ENCODE results near the gene NUDT16L1. TPM values are rescaled to one million over a fixed set of nuclear protein-coding genes. Genes with fewer than 3 reads are reported as not detected.
A peak's percentile ranks its signal among the peaks of the same experiment; 100 is the strongest.

NUDT16L1 gene
- total RNA-seq, 6 donors from 2014 or later: 14.9 to 66.0 (median 34.1) TPM

- H3K36me3 ChIP-seq: peaks cover 11 to 85% (median 71%) of the 10 kb centered on the region in 4 donors
- H3K27me3 ChIP-seq: no peaks in the 10 kb centered on the region
- ATAC-seq (ENCODE audit: low FRiP score in 2 of 2): no peak
- peak in 1 of 2 donors; percentile 56 for DNase-seq
- no peak overlapping the region for H3K4me3 ChIP-seq
- peaks cover 3 to 14% (median 8%) of the 10 kb centered on the region in 4 donors for H3K4me1 ChIP-seq
- H3K9me3 ChIP-seq: no peaks in the 10 kb centered on the region
- TF ChIP-seq CTCF (IDR thresholded peaks at IDR 0.05): no peak
- no peak for TF ChIP-seq EP300 (IDR thresholded peaks at IDR 0.05)
- TF ChIP-seq POLR2A (IDR thresholded peaks at IDR 0.05): no peak
- TF ChIP-seq POLR2AphosphoS5 (IDR thresholded peaks at IDR 0.05): no peak
- WGBS, 2 donors: 90 to 93% methylated on average over 14 of the region's 27 CpGs
- H3K27ac ChIP-seq: no peak overlapping the region
Observed at GRCh38 chr16:4686497-4687210, 6.7 kb upstream of the NUDT16L1 start.

DNA sequence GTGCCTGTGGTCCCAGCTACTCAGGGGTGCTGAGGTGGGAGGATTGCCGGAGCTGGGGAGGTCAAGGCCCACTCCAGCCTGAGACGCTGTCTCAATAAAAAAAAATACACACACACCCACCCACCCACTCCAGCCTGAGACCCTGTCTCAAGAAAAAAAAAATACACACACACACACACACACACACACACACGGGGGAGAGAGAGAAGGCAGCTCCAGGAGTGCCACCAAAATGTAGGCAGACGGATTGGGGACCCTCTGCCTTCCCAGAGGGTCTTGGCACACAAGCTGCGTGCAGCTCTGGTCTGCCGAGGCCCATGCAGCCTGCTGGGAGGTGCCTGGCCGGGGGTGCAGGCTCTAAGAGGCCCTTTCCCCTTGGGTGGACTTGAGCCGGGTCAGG is 5.9 kb upstream of the NUDT16L1 start:
- DNase-seq (no peak), ATAC-seq (ENCODE audit: low FRiP score in 2 of 2) (no peak)
- 88 to 92% methylated on average over 8 of the region's 8 CpGs for WGBS, 2 donors
- Histone ChIP-seq H3K36me3 (peaks cover 11 to 78% (median 64%) of the 10 kb centered on the region in 4 donors), H3K4me1 (peaks cover 4 to 15% (median 11%) of the 10 kb centered on the region in 4 donors), H3K9me3 (no peaks in the 10 kb centered on the region), H3K27ac (no peak overlapping the region), H3K27me3 (no peaks in the 10 kb centered on the region), H3K4me3 (no peak overlapping the region)
- TF ChIP-seq POLR2A (IDR thresholded peaks at IDR 0.05) (no peak), EP300 (IDR thresholded peaks at IDR 0.05) (no peak), POLR2AphosphoS5 (IDR thresholded peaks at IDR 0.05) (no peak), CTCF (IDR thresholded peaks at IDR 0.05) (no peak)

DNA sequence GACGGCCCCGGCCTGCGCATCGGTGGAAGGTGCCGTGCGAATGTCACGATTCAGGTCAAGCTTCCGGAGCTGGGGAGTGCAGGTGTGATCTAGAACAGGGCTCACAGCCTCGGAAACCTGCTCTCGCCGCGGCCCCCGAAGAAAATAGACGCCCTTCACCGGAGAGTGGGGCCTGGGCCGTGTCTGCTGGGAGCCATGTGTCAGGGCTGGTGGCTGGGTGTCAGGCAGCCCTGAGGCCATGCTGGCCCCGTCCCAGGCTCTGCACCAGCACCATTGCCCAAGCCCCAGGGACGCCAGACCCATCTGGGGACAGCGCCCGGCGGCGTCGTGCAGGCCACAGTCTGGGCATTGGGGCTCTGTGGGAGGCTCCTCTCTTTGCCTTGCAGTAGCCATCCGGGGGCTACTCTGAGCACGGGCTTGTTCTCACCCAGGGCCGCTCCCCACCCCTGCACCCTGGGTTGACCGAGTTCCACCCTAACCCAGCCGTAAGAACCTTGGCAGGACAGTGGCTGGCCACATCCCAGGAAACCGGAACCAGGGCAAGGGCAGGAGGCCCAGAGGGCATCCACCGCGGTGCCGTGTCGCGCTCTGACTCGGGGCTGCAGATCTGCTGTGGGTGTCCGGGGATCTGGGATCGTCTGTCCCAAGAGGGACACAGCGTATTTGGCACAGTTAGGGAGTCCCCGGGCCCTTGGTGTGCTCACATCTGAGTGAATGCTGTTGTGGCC is 5.3 kb upstream of the NUDT16L1 start:
- H3K27ac ChIP-seq: no peak overlapping the region
- DNase-seq (peak in 1 of 2 donors; percentile 80), ATAC-seq (ENCODE audit: low FRiP score in 2 of 2) (no peak)
- WGBS, 2 donors: 89 to 93% methylated on average over 30 to 36 of the region's 39 CpGs
- H3K27me3 ChIP-seq: no peaks in the 10 kb centered on the region
- no peak for TF ChIP-seq CTCF (IDR thresholded peaks at IDR 0.05)
- H3K9me3 ChIP-seq: no peaks in the 10 kb centered on the region
- no peak overlapping the region for H3K4me3 ChIP-seq
- peaks cover 9 to 16% (median 13%) of the 10 kb centered on the region in 4 donors for H3K4me1 ChIP-seq
- peaks cover 11 to 71% (median 58%) of the 10 kb centered on the region in 4 donors for H3K36me3 ChIP-seq

DNA sequence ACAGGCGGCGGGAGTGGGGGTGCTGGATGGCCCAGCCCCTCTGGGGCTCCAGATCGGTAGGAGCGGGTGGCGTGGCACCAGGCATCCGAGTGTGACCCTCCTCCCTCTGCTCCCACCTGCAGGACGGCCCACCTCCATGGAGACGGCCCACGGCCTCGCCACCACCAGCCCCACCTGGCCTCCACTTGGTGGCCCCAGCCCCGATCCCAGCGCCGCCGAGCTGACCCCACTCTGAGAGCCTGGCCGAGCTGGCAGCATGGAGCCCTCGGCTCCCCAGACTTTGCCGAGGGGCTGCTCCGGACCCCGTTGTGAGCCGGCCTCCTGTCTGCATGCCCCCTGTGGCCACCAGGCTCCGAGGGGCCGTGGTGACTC is 4.7 kb upstream of the NUDT16L1 start:
- peak in 1 of 2 donors; percentile 81 for DNase-seq
- 89 to 94% methylated on average over 18 to 21 of the region's 22 CpGs for WGBS, 2 donors
- Histone ChIP-seq H3K9me3 (no peaks in the 10 kb centered on the region), H3K27me3 (no peaks in the 10 kb centered on the region), H3K27ac (no peak overlapping the region), H3K4me1 (peaks cover 9 to 17% (median 13%) of the 10 kb centered on the region in 4 donors), H3K4me3 (no peak overlapping the region), H3K36me3 (peaks cover 11 to 65% (median 52%) of the 10 kb centered on the region in 4 donors)
- no peak for ATAC-seq (ENCODE audit: low FRiP score in 2 of 2)
- TF ChIP-seq POLR2A (IDR thresholded peaks at IDR 0.05) (no peak), EP300 (IDR thresholded peaks at IDR 0.05) (no peak), POLR2AphosphoS5 (IDR thresholded peaks at IDR 0.05) (no peak), CTCF (IDR thresholded peaks at IDR 0.05) (no peak)
